A375 (cell line): Measurements from ENCODE around the gene ZNF709. TPM values are rescaled to one million over a fixed set of nuclear protein-coding genes. Genes with fewer than 3 reads are reported as not detected.

Source experiments
- small RNA-seq: library from RNA; depleted of rRNA; stranded (forward); fragments of <200 nt; gene quantifications from one replicate; pipeline ENCODE3, GENCODE V24; 2014
- total RNA-seq: library from RNA; depleted of rRNA; stranded (reverse); fragments of >200 nt; shearing (Covaris generic); gene quantifications from 2 replicates; pipeline ENCODE4 v1.2.3, GENCODE V29; 2014; rRNA removed

The ZNF709 gene
- total RNA-seq = 0.45 and 0.98 TPM in 2 replicates

GRCh38 chr19:12484371-12485051, at the start of gene ZNF709:
TSS of gene ZNF709 (minus strand) at chr19:12484816. CDS start at chr19:12484657, 159 bp downstream.

GRCh38 chr19:12440541-12441316, 43.9 kb downstream of the ZNF709 start, which contains the start of gene ZNF443:
TSS of gene ZNF443 (minus strand) at chr19:12441021. CDS start at chr19:12440914, 107 bp downstream.

Small RNAs within 50 kb of the gene (small RNA-seq; reads per million reads assigned to genes)
- gene MTCO1P27 (not detected), gene PPIAP20 (not detected)

Other genes with a start within 250 kb of the ZNF709 start
- 5.7 and 9.7 TPM in 2 replicates for gene ZNF44, start 189.9 kb downstream of the ZNF709 start, total RNA-seq
- 1.4 and 2.4 TPM in 2 replicates for gene ZNF563, start 151.2 kb downstream of the ZNF709 start, total RNA-seq
- 0.21 and 0.53 TPM in 2 replicates for gene ZNF442, start 119.1 kb downstream of the ZNF709 start, total RNA-seq
- 2.3 and 4.1 TPM in 2 replicates for gene ZNF799, start 83.5 kb downstream of the ZNF709 start, total RNA-seq
- 2.2 and 2.5 TPM in 2 replicates for gene ZNF443, start 43.8 kb downstream of the ZNF709 start, total RNA-seq
- 3.4 TPM in 2 replicates for gene ZNF564, start 66.7 kb upstream of the ZNF709 start, total RNA-seq
- 8.4 and 12.2 TPM in 2 replicates for gene ZNF490, start 126.0 kb upstream of the ZNF709 start, total RNA-seq
- gene ZNF791, start 126.1 kb upstream of the ZNF709 start, total RNA-seq = 12.5 and 16.3 TPM in 2 replicates
- gene MAN2B1, start 181.9 kb upstream of the ZNF709 start, total RNA-seq = 50.7 and 54.4 TPM in 2 replicates
- 52.2 and 53.5 TPM in 2 replicates for gene WDR83, start 182.0 kb upstream of the ZNF709 start, total RNA-seq
- gene DHPS, start 197.1 kb upstream of the ZNF709 start, total RNA-seq = 193 and 202 TPM in 2 replicates
- gene GNG14, start 203.2 kb upstream of the ZNF709 start, total RNA-seq = 2.1 TPM in 1 of 2 replicates, not detected in the other
- gene FBXW9, start 211.8 kb upstream of the ZNF709 start, total RNA-seq = 34.6 and 41.0 TPM in 2 replicates
- gene TNPO2, start 239.1 kb upstream of the ZNF709 start, total RNA-seq = 39.9 and 41.8 TPM in 2 replicates
- gene TRIR, start 249.9 kb upstream of the ZNF709 start, total RNA-seq = 639 and 708 TPM in 2 replicates